HG02852 (cell line): ENCODE results near the gene LMF2.

Experiments
- ATAC-seq: cut with Tn5 transposase; IDR thresholded peaks from one replicate; pipeline ENCODE4 v1.9.1; 2021; ENCODE audit warnings: mild to moderate bottlenecking, moderate library complexity; ENCODE audit not compliant: unreplicated experiment

Gene LMF2

GRCh38 chr22:50505276-50505775, 2.2 kb downstream of the LMF2 start:
- ATAC-seq, result no peak

DNA sequence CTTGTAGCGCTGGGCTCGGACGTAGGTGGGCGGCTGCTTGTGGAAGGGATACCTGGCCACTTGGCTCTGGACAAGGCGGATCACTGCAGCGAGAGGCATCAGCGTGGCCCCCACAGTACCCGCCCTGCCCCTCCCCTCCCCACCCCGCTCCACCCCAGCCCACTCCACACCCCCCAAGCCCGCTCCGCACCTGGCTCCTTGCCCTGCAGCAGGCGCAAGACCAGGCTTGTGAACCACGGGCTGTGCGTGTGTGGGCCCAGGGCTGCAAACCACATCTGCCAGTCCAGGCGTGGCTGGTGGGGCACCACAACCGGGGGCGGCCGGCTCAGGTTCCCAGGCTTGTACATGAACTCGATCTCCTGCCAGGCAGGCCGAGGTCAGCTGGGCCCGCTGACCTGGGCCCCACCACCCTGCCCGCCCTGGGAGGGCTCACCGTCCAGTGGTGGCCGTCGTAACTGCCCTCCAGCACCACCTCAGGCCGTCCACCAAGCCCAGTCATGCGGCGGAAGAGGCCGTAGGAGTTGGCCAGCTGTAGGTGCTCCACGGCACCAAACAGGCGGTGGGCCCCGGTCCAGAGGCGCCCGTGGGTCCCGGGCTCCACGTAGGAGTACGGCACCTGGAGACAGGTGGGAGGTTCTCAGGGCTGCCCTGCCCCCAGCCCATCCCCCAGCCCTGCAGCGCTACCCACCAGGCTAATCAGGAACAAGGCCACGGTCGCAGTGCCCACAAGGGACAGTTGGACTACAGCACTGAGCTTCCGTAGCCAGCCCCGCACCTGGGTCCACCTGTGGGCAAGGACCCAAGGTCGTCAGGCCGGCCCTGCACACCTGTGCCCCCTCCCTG, 2.9 kb downstream of the LMF2 start:
- ATAC-seq, result no peak

- no peak for ATAC-seq
These were observed 3.9 kb downstream of the LMF2 start for GRCh38 chr22:50503475-50504145.

DNA sequence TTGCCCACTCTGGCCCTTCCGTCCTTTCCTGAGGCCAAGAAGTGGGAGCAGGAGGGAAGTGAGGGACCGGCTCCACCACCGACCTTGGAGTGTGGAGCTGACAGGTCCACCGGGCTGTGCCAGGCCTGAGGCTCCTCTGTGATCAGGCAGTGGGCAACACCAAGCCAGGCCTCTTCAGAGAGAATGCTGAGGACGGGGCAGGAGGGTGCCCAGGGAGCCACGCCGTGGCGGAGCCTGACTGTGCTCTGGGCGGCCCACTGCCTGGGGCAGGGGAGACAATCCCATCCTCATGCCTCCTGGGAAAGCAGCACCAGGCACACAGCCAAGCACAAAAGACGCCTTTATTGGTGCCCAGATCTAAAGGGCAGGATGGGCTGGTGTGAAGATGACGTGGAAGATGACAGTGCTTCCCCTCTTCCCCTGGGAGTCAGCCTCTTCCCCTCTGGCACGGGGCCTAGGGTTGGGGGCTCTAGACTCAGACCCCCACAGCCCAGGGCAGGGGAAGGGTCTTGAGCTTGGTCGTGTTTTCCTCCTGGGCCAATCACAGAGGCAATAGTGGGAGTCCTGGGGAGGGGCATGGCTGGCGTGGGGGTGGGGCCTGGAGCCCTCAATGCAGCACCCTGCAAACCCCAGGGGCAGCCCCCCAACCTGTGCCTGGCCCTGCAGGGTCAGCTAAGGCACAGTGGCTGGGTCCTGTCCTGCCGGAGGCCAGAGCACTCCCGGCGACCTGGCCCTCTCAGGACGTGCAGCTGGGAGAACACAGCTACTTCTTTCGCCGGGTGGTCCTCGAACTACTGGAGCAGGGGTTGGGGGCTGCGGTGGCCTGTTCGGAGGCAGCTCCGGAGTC, 4.7 kb downstream of the LMF2 start:
- ATAC-seq, result no peak

DNA sequence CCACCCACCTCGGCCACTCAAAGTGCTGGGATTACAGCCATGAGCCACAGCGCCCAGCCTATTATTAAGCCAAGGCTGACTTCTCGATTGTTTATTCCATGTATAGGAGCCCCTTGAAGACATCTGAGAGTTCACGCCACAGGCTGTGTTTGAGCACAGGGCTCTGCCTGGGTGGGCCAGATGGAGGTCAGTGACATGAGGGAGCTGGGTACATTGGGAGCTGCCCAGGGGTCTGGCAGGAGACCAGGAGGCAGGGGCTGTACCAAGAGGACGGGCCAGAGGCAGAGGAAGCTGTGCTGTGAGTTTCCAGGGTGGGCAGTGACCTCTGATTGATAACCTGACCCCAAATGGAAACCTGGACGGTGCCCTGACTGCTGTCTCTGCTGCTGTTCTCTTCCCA, 5.4 kb downstream of the LMF2 start:
- no peak for ATAC-seq

DNA sequence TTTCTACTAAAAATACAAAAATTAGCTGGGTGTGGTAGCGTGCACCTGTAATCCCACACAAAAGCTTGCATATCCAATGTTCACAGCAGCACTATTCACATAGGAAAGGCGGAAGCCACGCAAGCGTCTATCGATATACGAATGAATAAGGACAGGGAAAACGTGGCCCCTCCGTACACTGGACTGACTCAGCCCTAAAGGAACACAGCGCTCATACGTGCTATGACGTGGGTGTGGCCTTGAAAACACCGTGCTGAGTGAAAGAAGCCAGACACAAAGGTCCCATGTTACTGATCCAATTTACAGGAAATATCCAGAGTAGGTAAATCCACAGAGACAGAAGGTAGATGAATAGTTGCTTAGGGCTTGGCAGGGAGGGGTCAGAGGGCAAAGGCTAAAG, 7.0 kb downstream of the LMF2 start:
- no peak for ATAC-seq

DNA sequence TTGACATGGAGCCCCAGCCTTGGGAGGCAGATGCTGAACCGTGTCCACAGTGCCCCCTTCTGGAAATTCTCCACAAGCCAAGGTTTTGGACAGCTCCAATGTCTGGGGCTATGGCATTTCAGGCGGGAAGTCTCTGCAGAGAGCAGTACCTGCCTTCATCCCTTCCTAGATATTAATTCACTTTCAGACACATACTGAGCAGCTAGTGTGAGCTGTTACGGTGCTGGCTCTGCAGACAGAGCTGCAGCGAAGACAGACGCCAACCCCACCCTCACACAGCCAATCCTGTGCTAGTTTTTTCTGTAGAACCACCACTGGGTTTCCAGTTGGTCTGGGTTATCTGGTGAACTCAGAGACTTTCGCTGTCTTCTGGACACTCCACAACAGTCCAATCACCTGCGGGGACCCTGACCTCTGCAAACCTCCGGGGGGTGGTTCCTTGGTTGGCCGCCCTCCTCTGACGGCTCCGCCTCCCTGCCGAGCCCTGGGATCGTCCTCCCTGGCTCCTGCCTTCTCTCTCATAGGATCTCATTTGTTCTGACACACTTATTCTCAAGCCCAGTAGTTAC, 9.1 kb downstream of the LMF2 start:
- ATAC-seq, result no peak

DNA sequence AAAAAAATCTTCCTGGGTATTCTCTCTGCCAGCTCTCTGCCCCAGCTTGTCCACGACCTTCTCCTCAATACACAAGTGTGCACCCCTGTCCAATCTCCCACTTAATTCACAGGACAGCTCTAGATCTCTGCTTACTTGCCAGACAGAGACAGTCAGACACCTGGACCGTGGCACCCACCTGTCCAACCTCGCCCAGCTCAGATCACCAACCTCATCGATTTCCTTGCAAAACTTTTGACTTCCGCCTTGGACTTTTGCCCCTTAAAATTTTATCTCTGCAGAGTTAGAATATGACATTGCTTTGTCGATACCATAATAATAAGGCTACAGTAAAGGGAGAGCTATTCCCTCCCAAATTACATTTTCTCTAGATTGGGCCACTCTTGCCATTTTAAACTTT, 10.4 kb downstream of the LMF2 start:
- ATAC-seq, result no peak

DNA sequence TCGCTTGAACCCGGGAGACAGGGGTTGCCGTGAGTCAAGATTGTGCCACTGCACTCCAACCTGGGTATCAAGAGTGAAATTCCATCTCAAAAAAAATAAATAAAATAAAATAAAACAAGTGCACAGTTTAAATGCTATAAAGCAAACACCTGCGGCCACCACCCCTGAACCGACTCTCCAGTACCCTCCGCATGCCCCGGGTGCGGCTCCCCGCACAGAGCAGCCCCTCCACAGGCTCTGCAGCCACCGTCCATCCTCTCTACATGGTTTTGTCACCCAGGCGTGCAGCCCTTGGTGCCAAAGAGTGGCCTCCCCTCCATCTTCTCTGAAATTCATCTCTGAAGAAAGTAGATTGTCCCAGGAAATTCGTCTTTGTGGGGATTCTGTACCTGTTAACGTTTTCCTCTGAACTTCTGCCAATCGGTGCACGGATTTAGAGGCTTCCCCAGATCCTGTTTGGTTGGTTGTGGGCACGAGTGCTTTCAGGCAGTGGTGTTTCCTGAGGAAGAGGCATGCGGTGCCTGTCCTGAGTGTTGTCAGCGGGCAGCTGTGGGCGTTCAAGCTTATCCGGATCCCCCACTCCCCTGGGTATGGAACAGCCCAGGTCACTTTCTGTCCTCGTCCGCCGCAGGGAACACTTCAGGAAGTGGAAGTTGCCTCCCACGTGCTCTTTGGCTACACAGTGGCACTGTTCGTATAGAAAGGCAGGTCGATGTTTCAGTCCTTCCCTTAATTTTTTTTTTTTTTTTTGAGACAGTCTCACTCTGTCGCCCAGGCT, 16.8 kb downstream of the LMF2 start:
- no peak for ATAC-seq

DNA sequence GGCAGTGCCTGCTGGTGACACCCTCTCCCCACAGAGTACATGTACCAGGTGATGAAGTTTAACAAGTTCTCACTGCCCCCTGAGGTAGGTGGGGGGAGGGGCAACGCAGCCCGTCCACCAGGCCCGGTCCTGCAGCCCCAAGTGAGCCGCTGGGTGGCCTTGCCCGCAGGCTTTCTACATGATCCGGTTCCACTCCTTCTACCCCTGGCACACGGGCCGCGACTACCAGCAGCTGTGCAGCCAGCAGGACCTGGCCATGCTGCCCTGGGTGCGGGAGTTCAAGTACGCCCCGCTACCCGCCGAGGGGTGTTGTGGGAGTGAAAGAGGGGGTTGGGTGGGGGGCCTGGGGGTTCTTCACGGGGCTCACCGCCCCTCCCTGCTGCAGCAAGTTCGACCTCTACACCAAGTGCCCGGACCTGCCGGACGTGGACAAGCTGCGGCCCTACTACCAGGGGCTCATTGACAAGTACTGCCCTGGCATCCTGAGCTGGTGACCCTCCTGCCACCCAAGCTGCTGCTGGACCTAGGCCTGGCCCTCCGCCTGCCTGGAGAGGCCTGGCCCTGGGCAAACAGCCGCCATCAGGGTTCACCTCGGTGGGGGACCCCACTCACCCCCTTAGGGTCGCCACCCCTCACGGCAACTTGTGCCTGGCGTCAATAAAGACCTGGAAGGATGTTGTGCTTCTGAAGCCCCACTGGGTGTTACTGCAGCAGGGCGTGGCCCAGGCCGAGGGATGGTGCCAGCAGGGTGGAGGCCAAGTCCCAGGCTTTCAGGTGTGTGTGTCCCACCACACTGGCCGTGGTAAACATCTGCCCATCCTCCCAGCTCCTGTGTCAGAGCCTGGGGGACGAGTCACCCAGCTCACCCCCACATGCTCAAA, 17.9 kb downstream of the LMF2 start:
- ATAC-seq, result no peak

GRCh38 chr22:50488886-50489285, 18.6 kb downstream of the LMF2 start:
- no peak for ATAC-seq

DNA sequence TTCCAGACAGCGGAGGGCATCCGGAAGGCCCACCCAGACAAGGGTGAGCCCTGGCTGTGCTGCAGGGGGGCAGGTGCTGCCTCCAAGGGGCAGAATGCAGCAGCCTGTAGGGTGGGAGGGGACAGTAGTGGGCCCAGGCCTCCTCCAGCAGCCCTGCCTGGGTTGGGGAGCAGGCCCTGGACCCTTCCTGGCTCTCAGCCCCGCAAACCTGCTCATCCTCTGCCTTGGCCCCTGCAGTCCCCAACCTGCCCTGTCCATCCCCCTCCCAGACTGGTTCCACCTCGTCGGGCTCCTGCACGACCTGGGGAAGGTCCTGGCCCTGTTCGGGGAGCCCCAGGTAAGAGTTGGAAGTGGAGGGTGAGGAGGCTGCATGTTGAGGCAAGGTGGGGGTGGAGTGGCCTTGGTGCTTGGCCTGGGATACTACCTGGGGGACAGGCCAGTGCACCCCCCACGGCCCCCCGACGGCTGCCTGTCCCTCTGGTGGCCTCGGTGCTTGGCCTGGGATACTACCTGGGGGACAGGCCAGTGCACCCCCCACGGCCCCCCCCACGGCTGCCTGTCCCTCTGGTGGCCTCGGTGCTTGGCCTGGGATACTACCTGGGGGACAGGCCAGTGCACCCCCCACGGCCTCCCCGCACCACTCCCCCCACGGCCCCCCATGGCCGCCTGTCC, 19.4 kb downstream of the LMF2 start:
- ATAC-seq, result no peak

GRCh38 chr22:50487290-50488005, 20.1 kb downstream of the LMF2 start:
- no peak for ATAC-seq

DNA sequence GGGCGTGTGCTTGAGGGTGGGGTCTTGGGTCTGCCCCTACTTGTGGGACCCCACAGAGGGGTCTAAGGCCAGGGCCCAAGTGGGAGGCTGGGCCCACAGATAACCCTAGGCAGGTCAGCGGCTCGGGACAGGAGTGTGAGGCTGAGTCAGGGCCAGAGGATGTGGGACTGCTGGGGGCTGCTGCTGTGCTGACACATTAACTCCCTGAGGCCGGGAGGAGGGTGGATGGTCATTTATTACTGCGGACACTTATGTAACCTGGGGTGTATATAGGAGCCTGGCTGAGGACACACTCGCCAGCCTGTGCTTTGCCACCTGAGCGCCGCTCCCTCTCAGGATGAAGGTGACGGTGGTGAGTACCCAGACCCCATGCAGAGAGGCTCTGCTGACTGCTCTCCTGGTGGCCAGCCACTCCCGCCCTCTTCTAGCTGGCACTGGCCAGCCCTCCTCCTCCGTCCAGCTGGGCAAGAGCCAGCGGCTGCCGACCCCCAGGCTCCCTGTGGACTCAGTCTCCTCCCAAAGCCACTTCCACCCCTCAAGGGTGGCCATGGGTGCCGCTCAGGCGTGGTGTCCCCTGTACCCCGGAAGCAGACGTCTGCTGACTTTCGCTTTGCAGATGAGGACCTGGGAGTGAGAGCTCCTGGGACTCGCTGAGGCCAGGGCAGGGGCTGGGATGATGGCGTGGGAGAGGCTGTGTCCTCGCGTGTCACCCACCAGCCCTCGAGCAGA, 20.8 kb downstream of the LMF2 start, which contains the start of gene MIOX:
TSS of gene MIOX (plus strand) at position 299 of the 729 bp plus-strand sequence. CDS start at position 338, 39 bp downstream.
- no peak for ATAC-seq

GRCh38 chr22:50485221-50486131, 22.0 kb downstream of the LMF2 start:
- no peak for ATAC-seq
